ENCODE measurements around the gene ZCWPW1. TPM values are rescaled to one million over a fixed set of nuclear protein-coding genes. Genes with fewer than 3 reads are reported as not detected.
"Not testable (repeated sequence)": the region's sequence is repeated elsewhere in the genome, so short reads cannot be mapped to it uniquely, and the experiment has no call there.

Gene ZCWPW1
- total RNA-seq, 1 experiment from 2014 or later = 0.45 TPM

GRCh38 chr7:100353685-100354330 is 74.7 kb downstream of the ZCWPW1 start:
- no TSS peak for BruUV-seq (replicated peaks)
- no peak for TF ChIP-seq CTCF (conservative IDR thresholded peaks at IDR 0.05; ENCODE audit: low read depth, low read length)
- no peak for TF ChIP-seq EZH2 (IDR thresholded peaks at IDR 0.05; ENCODE audit: borderline replicate concordance, low read depth, low read length, poor library complexity, severe bottlenecking)
- no peak for DNase-seq (ENCODE audit: low spot score)
- H3K4me3 ChIP-seq (ENCODE audit: low read depth, low read length, poor library complexity, severe bottlenecking) = no peak overlapping the region
- POLR2A ChIA-PET (ENCODE audit: low non-redundant PET) = no interaction called here
- intact Hi-C loops (cut with micrococcal nuclease; ENCODE audit: unreplicated experiment) = no loop called here
- H3K4me1 ChIP-seq (ENCODE audit: insufficient read depth, low read length, poor library complexity, severe bottlenecking) = no peaks in the 10 kb centered on the region
- H3K36me3 ChIP-seq (ENCODE audit: insufficient read depth, low read length, poor library complexity, severe bottlenecking) = peaks cover 56% of the 10 kb centered on the region
- no peaks in the 10 kb centered on the region for H3K27me3 ChIP-seq (replicated peaks; ENCODE audit: insufficient read depth, low read depth, low read length, poor library complexity)
- H3K9me3 ChIP-seq (ENCODE audit: low read depth, low read length, poor library complexity, severe bottlenecking) = no peaks in the 10 kb centered on the region
- CTCF ChIA-PET = no interaction called here
- H3K27ac ChIP-seq (ENCODE audit: low read depth, low read length, poor library complexity, severe bottlenecking) = no peak overlapping the region

- no peak overlapping the region for H3K27ac ChIP-seq (ENCODE audit: low read depth, low read length, poor library complexity, severe bottlenecking)
- CTCF ChIA-PET = no interaction called here
- peaks cover 54% of the 10 kb centered on the region for H3K36me3 ChIP-seq (ENCODE audit: insufficient read depth, low read length, poor library complexity, severe bottlenecking)
- POLR2A ChIA-PET (ENCODE audit: low non-redundant PET) = no interaction called here
- TF ChIP-seq EZH2 (IDR thresholded peaks at IDR 0.05; ENCODE audit: borderline replicate concordance, low read depth, low read length, poor library complexity, severe bottlenecking) (no peak), CTCF (conservative IDR thresholded peaks at IDR 0.05; ENCODE audit: low read depth, low read length) (no peak)
- no peak for DNase-seq (ENCODE audit: low spot score)
- no peaks in the 10 kb centered on the region for H3K9me3 ChIP-seq (ENCODE audit: low read depth, low read length, poor library complexity, severe bottlenecking)
- intact Hi-C loops (cut with micrococcal nuclease; ENCODE audit: unreplicated experiment) = no loop called here
- H3K27me3 ChIP-seq (replicated peaks; ENCODE audit: insufficient read depth, low read depth, low read length, poor library complexity) = no peaks in the 10 kb centered on the region
- no TSS peak for BruUV-seq (replicated peaks)
- H3K4me3 ChIP-seq (ENCODE audit: low read depth, low read length, poor library complexity, severe bottlenecking) = no peak overlapping the region
- no peaks in the 10 kb centered on the region for H3K4me1 ChIP-seq (ENCODE audit: insufficient read depth, low read length, poor library complexity, severe bottlenecking)
Measured at GRCh38 chr7:100352984-100353684, 75.4 kb downstream of the ZCWPW1 start.

GRCh38 chr7:100352230-100352781 is 76.2 kb downstream of the ZCWPW1 start:
- POLR2A ChIA-PET (ENCODE audit: low non-redundant PET); H3K4me3 ChIP-seq (ENCODE audit: low read depth, low read length, poor library complexity, severe bottlenecking); H3K9me3 ChIP-seq (ENCODE audit: low read depth, low read length, poor library complexity, severe bottlenecking); CTCF ChIA-PET; DNase-seq (ENCODE audit: low spot score); H3K4me1 ChIP-seq (ENCODE audit: insufficient read depth, low read length, poor library complexity, severe bottlenecking); BruUV-seq (replicated peaks); H3K27ac ChIP-seq (ENCODE audit: low read depth, low read length, poor library complexity, severe bottlenecking); intact Hi-C loops (cut with micrococcal nuclease; ENCODE audit: unreplicated experiment); H3K27me3 ChIP-seq (replicated peaks; ENCODE audit: insufficient read depth, low read depth, low read length, poor library complexity): not testable (repeated sequence)
- peaks cover 59% of the 10 kb centered on the region for H3K36me3 ChIP-seq (ENCODE audit: insufficient read depth, low read length, poor library complexity, severe bottlenecking)

All from A673 (cell line).